HEK293T (cell line): ENCODE data around the gene DGKK.

ENCODE experiments used
- CTCF ChIA-PET: fragments of 350-600 bp; formaldehyde crosslinking; extraction: SDS; loops from one replicate; lab custom pipeline; 2021; ENCODE audit warnings: antibody characterized with exemption, inconsistent platforms; lab: Yijun Ruan, JAX
- POLR2A ChIA-PET: fragments of 350-600 bp; formaldehyde crosslinking; extraction: SDS; loops from one replicate; lab custom pipeline; 2020; ENCODE audit warnings: antibody characterized with exemption, inconsistent platforms; lab: Yijun Ruan, JAX
- DNase-seq: peaks from one replicate; pipeline ENCODE4 v3.0.0; 2012; ENCODE audit warnings: mixed read lengths; ENCODE audit errors: extremely low spot score
- ARNT ChIP-seq: fragments of 450-650 bp; IDR thresholded peaks from 2 replicates; pipeline ENCODE4 v1.6.1; 2017; ENCODE audit warnings: mild to moderate bottlenecking
- BHLHE40 ChIP-seq: fragments of 450-650 bp; IDR thresholded peaks from 2 replicates; pipeline ENCODE4 v1.6.1; 2016; ENCODE audit warnings: mild to moderate bottlenecking, moderate library complexity, borderline replicate concordance
- CTBP1 ChIP-seq: fragments of 450-650 bp; IDR thresholded peaks from 2 replicates; pipeline ENCODE4 v1.6.1; 2016; ENCODE audit warnings: borderline replicate concordance
- ELF4 ChIP-seq: fragments of 450-650 bp; IDR thresholded peaks from 2 replicates; pipeline ENCODE4 v1.6.1; 2017; ENCODE audit warnings: antibody characterized with exemption
- FOXA1 ChIP-seq: fragments of 450-650 bp; IDR thresholded peaks from 2 replicates; pipeline ENCODE4 v1.6.1; 2016; ENCODE audit warnings: mild to moderate bottlenecking
- FOXK2 ChIP-seq: fragments of 450-650 bp; IDR thresholded peaks from 2 replicates; pipeline ENCODE4 v1.6.1; 2016; ENCODE audit warnings: mild to moderate bottlenecking
- FOXM1 ChIP-seq: fragments of 450-650 bp; IDR thresholded peaks from 2 replicates; pipeline ENCODE4 v1.6.1; 2017; ENCODE audit warnings: mild to moderate bottlenecking, borderline replicate concordance
- HDGF ChIP-seq: fragments of 450-650 bp; IDR thresholded peaks from 2 replicates; pipeline ENCODE4 v1.6.1; 2017; ENCODE audit warnings: antibody characterized with exemption, borderline replicate concordance
- L3MBTL2 ChIP-seq: fragments of 450-650 bp; conservative IDR thresholded peaks from 2 replicates; pipeline ENCODE4 v1.6.1; 2016; ENCODE audit warnings: mild to moderate bottlenecking
- LEF1 ChIP-seq: fragments of 450-650 bp; IDR thresholded peaks from 2 replicates; pipeline ENCODE4 v1.6.1; 2017; ENCODE audit warnings: mild to moderate bottlenecking, borderline replicate concordance
- NFRKB ChIP-seq: fragments of 450-650 bp; IDR thresholded peaks from 2 replicates; pipeline ENCODE4 v1.6.1; 2016; ENCODE audit warnings: mild to moderate bottlenecking, moderate library complexity
- PKNOX1 ChIP-seq: fragments of 450-650 bp; IDR thresholded peaks from 2 replicates; pipeline ENCODE4 v1.6.1; 2016
- SP1 ChIP-seq: fragments of 450-650 bp; IDR thresholded peaks from 2 replicates; pipeline ENCODE4 v1.6.1; 2017
- SUZ12 ChIP-seq: fragments of 450-650 bp; IDR thresholded peaks from 2 replicates; pipeline ENCODE4 v1.6.1; 2016; ENCODE audit warnings: mild to moderate bottlenecking
- TARDBP ChIP-seq: fragments of 450-650 bp; IDR thresholded peaks from 2 replicates; pipeline ENCODE4 v1.6.1; 2016
- ZNF384 ChIP-seq: fragments of 450-650 bp; IDR thresholded peaks from 2 replicates; pipeline ENCODE4 v1.6.1; 2016

The DGKK gene

GRCh38 chrX:50431623-50432022, 39.0 kb downstream of the DGKK start:
- TF ChIP-seq ZNF384 (no peak), TARDBP (no peak), HDGF (no peak), PKNOX1 (no peak), SP1 (no peak), FOXA1 (no peak), SUZ12 (no peak), NFRKB (no peak), ELF4 (no peak), CTBP1 (no peak), L3MBTL2 (no peak), LEF1 (no peak)
- ChIA-PET CTCF (interaction anchor here (1.0 kb wide), 1 partner anchor 64 kb away, joined by 3 read pairs; no protein-coding TSS in a partner anchor), POLR2A (no interaction called here)
- DNase-seq = no peak

- POLR2A ChIA-PET = no interaction called here
- no peak for DNase-seq
- CTCF ChIA-PET = interaction anchor here (1.0 kb wide), 1 partner anchor 65 kb away, joined by 3 read pairs; no protein-coding TSS in a partner anchor
- TF ChIP-seq BHLHE40 = no peak
- TF ChIP-seq SP1 = no peak
- TF ChIP-seq SUZ12 = no peak
- TF ChIP-seq HDGF = no peak
- no peak for TF ChIP-seq FOXA1
- no peak for TF ChIP-seq PKNOX1
- TF ChIP-seq TARDBP = no peak
- no peak for TF ChIP-seq FOXK2
- no peak for TF ChIP-seq ZNF384
- TF ChIP-seq NFRKB = no peak
- TF ChIP-seq LEF1 = no peak
- no peak for TF ChIP-seq ARNT
Measured at GRCh38 chrX:50430917-50431575, 39.6 kb downstream of the DGKK start.

GRCh38 chrX:50428174-50428573, 42.5 kb downstream of the DGKK start:
- no peak for DNase-seq
- TF ChIP-seq L3MBTL2 = no peak
- POLR2A ChIA-PET = no interaction called here
- CTCF ChIA-PET = no interaction called here

GRCh38 chrX:50407976-50408375, 62.6 kb downstream of the DGKK start:
- ChIA-PET CTCF (no interaction called here), POLR2A (no interaction called here)
- TF ChIP-seq ARNT (no peak), BHLHE40 (no peak), L3MBTL2 (no peak), FOXK2 (no peak), HDGF (no peak), LEF1 (no peak), TARDBP (no peak), FOXM1 (no peak), FOXA1 (no peak), SUZ12 (no peak), ZNF384 (no peak), CTBP1 (no peak), PKNOX1 (no peak), SP1 (no peak)
- no peak for DNase-seq

GRCh38 chrX:50403903-50404302, 66.7 kb downstream of the DGKK start:
- CTCF ChIA-PET = no interaction called here
- no peak for DNase-seq
- TF ChIP-seq BHLHE40 (no peak), ELF4 (no peak), FOXK2 (no peak), NFRKB (no peak), CTBP1 (no peak), HDGF (no peak), FOXA1 (no peak), SP1 (no peak), ARNT (no peak), L3MBTL2 (no peak)
- POLR2A ChIA-PET = no interaction called here

GRCh38 chrX:50402886-50403285, 67.7 kb downstream of the DGKK start:
- DNase-seq = no peak
- ChIA-PET CTCF (no interaction called here), POLR2A (no interaction called here)
- TF ChIP-seq BHLHE40 (no peak), ELF4 (no peak), FOXM1 (no peak), PKNOX1 (no peak), CTBP1 (no peak), NFRKB (no peak), LEF1 (no peak), FOXA1 (no peak), FOXK2 (no peak), HDGF (no peak), ARNT (no peak), TARDBP (no peak), L3MBTL2 (no peak)
